CD8-positive, alpha-beta memory T cell (primary cell): ENCODE measurements around the gene RPL11. TPM values are rescaled to one million over a fixed set of nuclear protein-coding genes. Genes with fewer than 3 reads are reported as not detected.
"Not testable (repeated sequence)": the region's sequence is repeated elsewhere in the genome, so short reads cannot be mapped to it uniquely, and the experiment has no call there.

Experiments
- CTCF ChIA-PET: fragments of 350-600 bp; sonication (Branson Sonifier 250); formaldehyde crosslinking; loops from one replicate; lab custom pipeline; 2021; ENCODE audit warnings: antibody characterized with exemption; lab: Charles Lee
- POLR2A ChIA-PET: fragments of 350-600 bp; sonication (Branson Sonifier 250); formaldehyde crosslinking; loops from one replicate; lab custom pipeline; 2021; ENCODE audit warnings: antibody characterized with exemption; lab: Charles Lee
- DNase-seq, 5 donors: peaks; one replicate each; pipeline versions ENCODE4 v3.0.0 to v3.0.0-alpha.2; 2020 to 2022; ENCODE audit warnings: mixed read lengths in 1 of 5
- H3K27ac ChIP-seq: one replicate; pipeline ENCODE4 v1.7.0; 2013; ENCODE audit warnings: low read depth, mild to moderate bottlenecking, low read length, moderate library complexity
- H3K27me3 ChIP-seq: 2 replicates; pipeline ENCODE4 v1.7.0; 2013; ENCODE audit warnings: low read length, mild to moderate bottlenecking; ENCODE audit not compliant: insufficient read depth, poor library complexity, severe bottlenecking
- H3K36me3 ChIP-seq: 2 replicates; pipeline ENCODE4 v1.7.0; 2013; ENCODE audit warnings: mild to moderate bottlenecking, low read length, moderate library complexity; ENCODE audit not compliant: insufficient read depth
- H3K4me1 ChIP-seq: 2 replicates; pipeline ENCODE4 v1.7.0; 2013; ENCODE audit warnings: mild to moderate bottlenecking, low read length, moderate library complexity; ENCODE audit not compliant: insufficient read depth
- H3K4me3 ChIP-seq: 2 replicates; pipeline ENCODE4 v1.7.0; 2013; ENCODE audit warnings: mild to moderate bottlenecking, low read length
- H3K9me3 ChIP-seq: 2 replicates; pipeline ENCODE4 v1.7.0; 2013; ENCODE audit warnings: mild to moderate bottlenecking, low read length
- H3K27ac Mint-ChIP-seq, 8 donors: one replicate each; pipeline ENCODE4 v1.8.0; 2020 to 2021; ENCODE audit warnings: mixed read lengths in 8 of 8, mild to moderate bottlenecking in 6 of 8, inconsistent platforms in 3 of 8, moderate library complexity in 3 of 8
- H3K27me3 Mint-ChIP-seq, 2 donors: one replicate each; pipeline ENCODE4 v1.8.0; 2020 to 2021; ENCODE audit warnings: mixed read lengths in 2 of 2, mild to moderate bottlenecking in 1 of 2, moderate library complexity in 1 of 2
- H3K36me3 Mint-ChIP-seq, 3 donors: one replicate each; pipeline ENCODE4 v1.8.0; 2020 to 2021; ENCODE audit warnings: mixed read lengths in 3 of 3, inconsistent platforms in 1 of 3, mild to moderate bottlenecking in 1 of 3
- H3K4me1 Mint-ChIP-seq, 3 donors: one replicate each; pipeline ENCODE4 v1.8.0; 2020 to 2021; ENCODE audit warnings: mixed read lengths in 3 of 3, inconsistent platforms in 1 of 3, mild to moderate bottlenecking in 1 of 3
- H3K4me3 Mint-ChIP-seq, 7 donors: one replicate each; pipeline ENCODE4 v1.8.0; 2020 to 2021; ENCODE audit warnings: mixed read lengths in 7 of 7, mild to moderate bottlenecking in 6 of 7, moderate library complexity in 4 of 7, inconsistent platforms in 2 of 7
- H3K9me3 Mint-ChIP-seq, 5 donors: one replicate each; pipeline ENCODE4 v1.8.0; 2020 to 2022; ENCODE audit warnings: mixed read lengths in 5 of 5, mild to moderate bottlenecking in 3 of 5, moderate library complexity in 2 of 5, inconsistent platforms in 1 of 5
- polyA plus RNA-seq: library from polyadenylated mRNA; unstranded; fragments of 300-500 nt; fragmentation: Illumina TruSeq; gene quantifications from one replicate; pipeline ENCODE4 v1.2.3, GENCODE V29; 2021
- total RNA-seq, 2 experiments: library from RNA; stranded (reverse); gene quantifications; one replicate each; pipeline ENCODE4 v1.2.3, GENCODE V29; 2021

The RPL11 gene
- total and polyA plus RNA-seq, 3 experiments from 2014 or later = 1,119 to 1,292 (median 1,242) TPM

GRCh38 chr1:23667411-23667810 lies 24.2 kb upstream of the RPL11 start:
- ChIA-PET CTCF (interaction anchor here (1.4 kb wide), 1 partner anchor 170 kb away, joined by 4 read pairs; no protein-coding TSS in a partner anchor), POLR2A (no interaction called here)
- Histone ChIP-seq H3K27me3 (no peaks in the 10 kb centered on the region), H3K36me3 (no peaks in the 10 kb centered on the region), H3K27ac (no peak overlapping the region), H3K4me3 (no peak overlapping the region), H3K9me3 (no peaks in the 10 kb centered on the region), H3K4me1 (no peaks in the 10 kb centered on the region)
- Mint-ChIP-seq H3K9me3 (no peaks in the 10 kb centered on the region), H3K27ac (no peak overlapping the region), H3K36me3 (no peaks in the 10 kb centered on the region), H3K27me3 (peaks cover 6 to 10% of the 10 kb centered on the region in 2 donors), H3K4me1 (peaks cover 6 to 9% (median 7%) of the 10 kb centered on the region in 3 donors), H3K4me3 (no peak overlapping the region)
- no peak for DNase-seq

GRCh38 chr1:23670709-23671108 lies 20.9 kb upstream of the RPL11 start:
- no peak overlapping the region for H3K4me3 Mint-ChIP-seq
- no peaks in the 10 kb centered on the region for H3K36me3 Mint-ChIP-seq
- H3K27ac Mint-ChIP-seq = no peak overlapping the region
- H3K36me3 ChIP-seq = no peaks in the 10 kb centered on the region
- no peaks in the 10 kb centered on the region for H3K4me1 ChIP-seq
- CTCF ChIA-PET = interaction anchor here (1.2 to 2.2 kb wide), 3 partner anchors 13 to 173 kb away, joined by 3 to 6 read pairs (median 6); no protein-coding TSS in a partner anchor
- no peaks in the 10 kb centered on the region for H3K9me3 Mint-ChIP-seq
- DNase-seq = no peak
- H3K4me3 ChIP-seq = no peak overlapping the region
- H3K27me3 Mint-ChIP-seq = peaks cover 5 to 7% of the 10 kb centered on the region in 2 donors
- POLR2A ChIA-PET = interaction anchor here (0.7 kb wide), 1 partner anchor 336 kb away, joined by 4 read pairs; no protein-coding TSS in a partner anchor
- no peaks in the 10 kb centered on the region for H3K27me3 ChIP-seq
- no peaks in the 10 kb centered on the region for H3K9me3 ChIP-seq
- no peaks in the 10 kb centered on the region for H3K4me1 Mint-ChIP-seq
- no peak overlapping the region for H3K27ac ChIP-seq

DNA sequence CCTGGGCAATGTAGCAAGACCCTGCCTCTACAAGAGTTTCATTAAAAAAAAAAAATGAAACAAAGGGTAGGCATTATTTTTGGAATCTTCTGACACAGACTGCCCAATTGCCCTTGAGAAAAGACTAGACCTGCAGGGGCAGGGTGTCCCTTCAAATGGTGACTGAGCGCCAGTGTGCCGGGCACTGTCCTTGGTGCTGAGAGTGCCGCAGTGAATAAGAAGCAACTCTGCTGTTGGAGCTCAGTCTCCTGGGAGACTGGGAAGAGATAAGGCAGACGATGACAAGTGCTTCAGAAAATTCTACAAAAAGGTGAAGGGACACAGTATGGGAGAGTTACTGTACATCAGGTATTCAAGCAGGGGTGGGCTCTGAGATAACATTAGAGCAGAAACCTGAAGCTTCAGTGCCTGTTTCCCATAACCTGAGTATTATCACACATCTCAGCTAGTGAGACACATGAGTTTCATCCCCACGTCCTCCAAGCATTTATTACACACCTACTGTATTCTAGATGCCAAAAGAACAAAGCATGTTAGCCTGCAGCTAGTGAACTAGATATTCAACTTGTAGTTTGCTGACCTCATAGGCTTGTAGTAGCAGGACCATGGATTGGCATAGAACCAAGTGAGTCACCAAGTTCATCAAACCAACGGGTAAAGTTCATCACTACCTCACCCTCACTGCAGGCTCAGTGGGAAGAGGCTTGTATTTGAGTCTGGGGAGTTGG lies 18.4 kb upstream of the RPL11 start:
- Mint-ChIP-seq H3K27me3 (peaks cover 9 to 11% of the 10 kb centered on the region in 2 donors), H3K27ac (no peak overlapping the region), H3K36me3 (no peaks in the 10 kb centered on the region), H3K4me1 (no peaks in the 10 kb centered on the region), H3K9me3 (no peaks in the 10 kb centered on the region), H3K4me3 (no peak overlapping the region)
- ChIA-PET CTCF (no interaction called here), POLR2A (no interaction called here)
- Histone ChIP-seq H3K36me3 (no peaks in the 10 kb centered on the region), H3K4me1 (no peaks in the 10 kb centered on the region), H3K4me3 (no peak overlapping the region), H3K9me3 (no peaks in the 10 kb centered on the region), H3K27ac (no peak overlapping the region), H3K27me3 (no peaks in the 10 kb centered on the region)
- no peak for DNase-seq

DNA sequence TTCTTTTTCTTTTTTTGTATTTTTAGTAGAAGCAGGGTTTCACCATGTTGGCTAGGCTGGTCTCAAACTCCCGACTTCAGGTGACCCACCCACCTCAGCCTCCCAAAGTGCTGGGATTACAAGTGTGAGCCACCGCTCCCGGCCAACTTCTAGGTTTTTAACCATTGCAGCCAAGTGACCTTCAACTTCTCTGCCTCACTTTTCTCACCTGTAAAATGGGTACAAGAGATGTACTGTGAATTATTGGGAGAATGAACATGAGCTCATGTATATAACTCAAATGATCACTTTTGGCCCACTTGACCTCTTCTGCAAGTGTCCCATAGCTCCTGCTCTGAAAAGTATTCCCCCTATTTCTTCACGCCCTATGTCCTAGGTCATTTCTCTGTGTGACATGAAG lies 11.8 kb upstream of the RPL11 start:
- POLR2A ChIA-PET = no interaction called here
- CTCF ChIA-PET = no interaction called here
- no peaks in the 10 kb centered on the region for H3K36me3 Mint-ChIP-seq

DNA sequence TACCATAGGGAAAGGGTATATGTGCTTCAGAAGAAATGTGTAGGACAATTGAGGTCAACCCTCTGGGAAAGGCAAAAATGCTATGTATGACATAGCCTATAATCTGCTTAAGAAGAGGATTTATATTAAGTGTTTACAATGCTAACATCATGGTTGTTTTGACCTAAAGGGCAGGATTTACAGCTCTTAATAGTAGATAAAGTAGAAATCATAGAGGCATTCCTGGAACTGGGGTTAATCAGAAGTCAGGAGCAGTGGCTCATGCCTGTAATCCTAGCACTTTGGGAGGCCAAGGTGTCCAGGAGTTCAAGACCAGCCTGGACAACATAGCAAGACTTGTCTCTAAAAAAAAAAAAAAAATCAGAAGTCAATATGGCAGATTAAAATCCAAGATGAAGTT lies 8.7 kb upstream of the RPL11 start:
- no peaks in the 10 kb centered on the region for H3K36me3 Mint-ChIP-seq
- H3K27me3 ChIP-seq = no peaks in the 10 kb centered on the region
- H3K27ac Mint-ChIP-seq = no peak overlapping the region
- no peak for DNase-seq
- no peak overlapping the region for H3K4me3 ChIP-seq
- no peak overlapping the region for H3K4me3 Mint-ChIP-seq
- CTCF ChIA-PET = interaction anchor here (1.1 to 1.2 kb wide), 2 partner anchors 9 to 25 kb away, joined by 3 read pairs; partner anchors contain the start of gene RPL11
- no peaks in the 10 kb centered on the region for H3K36me3 ChIP-seq
- no peaks in the 10 kb centered on the region for H3K9me3 ChIP-seq
- no peaks in the 10 kb centered on the region for H3K4me1 ChIP-seq
- H3K27me3 Mint-ChIP-seq = peaks cover 14 to 34% of the 10 kb centered on the region in 2 donors
- peaks cover 0 to 2% (median 2%) of the 10 kb centered on the region in 5 donors for H3K9me3 Mint-ChIP-seq
- no peak overlapping the region for H3K27ac ChIP-seq
- POLR2A ChIA-PET = no interaction called here
- no peaks in the 10 kb centered on the region for H3K4me1 Mint-ChIP-seq

More for the DNA sequence above, 11.8 kb upstream of the RPL11 start:
- H3K4me3 ChIP-seq = no peak overlapping the region
- no peak overlapping the region for H3K4me3 Mint-ChIP-seq
- H3K9me3 ChIP-seq = no peaks in the 10 kb centered on the region
- H3K27me3 ChIP-seq = no peaks in the 10 kb centered on the region
- H3K4me1 Mint-ChIP-seq = no peaks in the 10 kb centered on the region
- no peaks in the 10 kb centered on the region for H3K4me1 ChIP-seq
- DNase-seq = no peak
- H3K27me3 Mint-ChIP-seq = peaks cover 17 to 32% of the 10 kb centered on the region in 2 donors
- no peak overlapping the region for H3K27ac ChIP-seq
- no peaks in the 10 kb centered on the region for H3K9me3 Mint-ChIP-seq
- no peaks in the 10 kb centered on the region for H3K36me3 ChIP-seq
- H3K27ac Mint-ChIP-seq = no peak overlapping the region

DNA sequence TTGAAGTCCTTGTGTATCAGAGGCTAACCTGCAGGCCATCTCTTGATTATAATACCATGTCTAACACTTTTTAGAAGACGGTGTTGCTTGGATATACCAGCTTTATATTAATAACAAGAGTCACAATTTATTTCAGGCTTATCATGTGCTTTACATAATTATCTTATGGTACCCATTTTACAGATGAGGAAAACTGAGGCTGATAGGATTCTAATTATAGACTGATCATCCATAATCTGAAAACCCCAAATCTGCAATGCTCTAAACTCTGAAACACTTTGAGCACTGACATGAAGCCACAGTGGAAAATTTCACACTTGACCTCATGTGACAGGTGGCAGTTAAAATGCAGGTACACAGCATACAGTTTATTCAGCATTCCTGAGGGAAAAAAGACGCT lies 7.2 kb upstream of the RPL11 start:
- H3K4me1 ChIP-seq = no peaks in the 10 kb centered on the region
- H3K27ac ChIP-seq = no peak overlapping the region
- POLR2A ChIA-PET = no interaction called here
- H3K27ac Mint-ChIP-seq = no peak overlapping the region
- CTCF ChIA-PET = no interaction called here
- no peak overlapping the region for H3K4me3 Mint-ChIP-seq
- H3K4me1 Mint-ChIP-seq = no peaks in the 10 kb centered on the region
- H3K9me3 ChIP-seq = no peaks in the 10 kb centered on the region
- no peak overlapping the region for H3K4me3 ChIP-seq
- no peak for DNase-seq
- H3K36me3 ChIP-seq = no peaks in the 10 kb centered on the region
- peaks cover 14 to 29% of the 10 kb centered on the region in 2 donors for H3K27me3 Mint-ChIP-seq
- H3K36me3 Mint-ChIP-seq = no peaks in the 10 kb centered on the region
- H3K9me3 Mint-ChIP-seq = peaks cover 0 to 2% (median 2%) of the 10 kb centered on the region in 5 donors
- H3K27me3 ChIP-seq = no peaks in the 10 kb centered on the region

GRCh38 chr1:23685197-23685596 lies 6.4 kb upstream of the RPL11 start:
- CTCF ChIA-PET, H3K27ac Mint-ChIP-seq, H3K9me3 Mint-ChIP-seq, H3K36me3 ChIP-seq, H3K4me3 Mint-ChIP-seq, H3K27me3 ChIP-seq, H3K27ac ChIP-seq, H3K36me3 Mint-ChIP-seq, H3K4me1 ChIP-seq, H3K9me3 ChIP-seq, H3K4me1 Mint-ChIP-seq, H3K4me3 ChIP-seq, DNase-seq: not testable (repeated sequence)
- POLR2A ChIA-PET = interaction anchor here (0.7 kb wide), 1 partner anchor 262 kb away, joined by 4 read pairs; no protein-coding TSS in a partner anchor
- H3K27me3 Mint-ChIP-seq = peaks cover 14 to 25% of the 10 kb centered on the region in 2 donors

DNA sequence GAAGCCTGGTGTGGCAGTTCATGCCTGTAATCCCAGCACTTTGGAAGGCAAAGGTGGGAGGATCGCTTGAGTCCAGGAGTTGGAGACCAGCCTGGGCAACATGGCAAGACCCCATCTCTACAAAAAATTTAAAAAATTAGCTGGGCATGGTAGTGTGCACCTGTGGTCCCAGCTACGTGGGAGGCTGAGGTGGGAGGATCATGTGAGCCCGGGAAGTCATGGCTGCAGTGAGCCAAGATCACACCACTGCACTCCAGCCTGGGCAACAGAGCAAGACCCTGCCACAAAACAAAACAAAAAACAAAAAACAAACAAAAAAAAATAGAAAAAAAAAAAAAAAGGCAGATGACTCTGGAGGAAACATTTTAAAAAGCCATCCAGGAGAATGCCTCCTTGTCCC lies 3.9 kb upstream of the RPL11 start:
- H3K27me3 ChIP-seq, H3K4me1 Mint-ChIP-seq, DNase-seq, H3K4me1 ChIP-seq, H3K36me3 ChIP-seq, H3K4me3 ChIP-seq, H3K27ac ChIP-seq, H3K9me3 Mint-ChIP-seq, H3K4me3 Mint-ChIP-seq, POLR2A ChIA-PET, CTCF ChIA-PET, H3K9me3 ChIP-seq, H3K27ac Mint-ChIP-seq: not testable (repeated sequence)
- peaks cover 7 to 13% of the 10 kb centered on the region in 2 donors for H3K27me3 Mint-ChIP-seq
- peaks cover 0 to 11% (median under 1%) of the 10 kb centered on the region in 3 donors for H3K36me3 Mint-ChIP-seq
